ENCODE data around the gene ZNF804A. TPM values are rescaled to one million over a fixed set of nuclear protein-coding genes. Genes with fewer than 3 reads are reported as not detected.

ZNF804A gene
- total RNA-seq, 1 experiment from 2014 or later, result 3.4 TPM

GRCh38 chr2:184875212-184875611 is 276.9 kb downstream of the ZNF804A start:
- Histone ChIP-seq H3K36me3 (ENCODE audit: insufficient read depth, low read length, poor library complexity, severe bottlenecking) (no peaks in the 10 kb centered on the region), H3K27me3 (replicated peaks; ENCODE audit: insufficient read depth, low read depth, low read length, poor library complexity) (no peaks in the 10 kb centered on the region), H3K27ac (ENCODE audit: low read depth, low read length, poor library complexity, severe bottlenecking) (no peak overlapping the region), H3K9me3 (ENCODE audit: low read depth, low read length, poor library complexity, severe bottlenecking) (no peaks in the 10 kb centered on the region), H3K4me1 (ENCODE audit: insufficient read depth, low read length, poor library complexity, severe bottlenecking) (no peaks in the 10 kb centered on the region), H3K4me3 (ENCODE audit: low read depth, low read length, poor library complexity, severe bottlenecking) (no peak overlapping the region)
- no peak for TF ChIP-seq EZH2 (IDR thresholded peaks at IDR 0.05; ENCODE audit: borderline replicate concordance, low read depth, low read length, poor library complexity, severe bottlenecking)
- TF ChIP-seq CTCF (conservative IDR thresholded peaks at IDR 0.05; ENCODE audit: low read depth, low read length), result no peak
- CTCF ChIA-PET, result no interaction called here
- no peak for DNase-seq (ENCODE audit: low spot score)
- BruUV-seq (replicated peaks), result no TSS peak
- intact Hi-C loops (cut with micrococcal nuclease; ENCODE audit: unreplicated experiment), result no loop called here
- POLR2A ChIA-PET (ENCODE audit: low non-redundant PET), result no interaction called here

DNA sequence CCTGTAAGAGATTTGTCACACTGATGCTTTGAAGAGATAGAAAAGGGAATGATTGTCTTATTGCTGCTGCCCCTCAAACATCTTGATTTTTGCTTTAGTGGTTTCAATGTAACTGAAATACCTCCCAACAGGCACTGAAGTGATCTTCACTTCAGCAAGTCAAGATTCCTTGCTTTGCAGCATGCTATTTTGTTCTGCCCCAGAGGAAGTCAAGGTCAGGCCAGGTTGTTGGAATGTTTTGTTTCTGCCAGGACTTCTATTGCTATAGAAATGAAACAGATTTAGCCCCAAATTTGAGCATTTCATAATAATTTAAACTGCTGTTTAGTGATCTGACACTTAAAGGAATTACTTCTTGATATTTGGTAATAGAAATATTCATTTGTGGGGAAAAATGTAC is 277.6 kb downstream of the ZNF804A start:
- H3K9me3 ChIP-seq (ENCODE audit: low read depth, low read length, poor library complexity, severe bottlenecking), result no peaks in the 10 kb centered on the region
- POLR2A ChIA-PET (ENCODE audit: low non-redundant PET), result no interaction called here
- BruUV-seq (replicated peaks), result no TSS peak
- CTCF ChIA-PET, result no interaction called here
- H3K27me3 ChIP-seq (replicated peaks; ENCODE audit: insufficient read depth, low read depth, low read length, poor library complexity), result no peaks in the 10 kb centered on the region
- H3K4me1 ChIP-seq (ENCODE audit: insufficient read depth, low read length, poor library complexity, severe bottlenecking), result no peaks in the 10 kb centered on the region
- DNase-seq (ENCODE audit: low spot score), result no peak
- H3K36me3 ChIP-seq (ENCODE audit: insufficient read depth, low read length, poor library complexity, severe bottlenecking), result no peaks in the 10 kb centered on the region
- no peak overlapping the region for H3K4me3 ChIP-seq (ENCODE audit: low read depth, low read length, poor library complexity, severe bottlenecking)
- H3K27ac ChIP-seq (ENCODE audit: low read depth, low read length, poor library complexity, severe bottlenecking), result no peak overlapping the region
- no peak for TF ChIP-seq EZH2 (IDR thresholded peaks at IDR 0.05; ENCODE audit: borderline replicate concordance, low read depth, low read length, poor library complexity, severe bottlenecking)
- TF ChIP-seq CTCF (conservative IDR thresholded peaks at IDR 0.05; ENCODE audit: low read depth, low read length), result no peak
- intact Hi-C loops (cut with micrococcal nuclease; ENCODE audit: unreplicated experiment), result no loop called here

DNA sequence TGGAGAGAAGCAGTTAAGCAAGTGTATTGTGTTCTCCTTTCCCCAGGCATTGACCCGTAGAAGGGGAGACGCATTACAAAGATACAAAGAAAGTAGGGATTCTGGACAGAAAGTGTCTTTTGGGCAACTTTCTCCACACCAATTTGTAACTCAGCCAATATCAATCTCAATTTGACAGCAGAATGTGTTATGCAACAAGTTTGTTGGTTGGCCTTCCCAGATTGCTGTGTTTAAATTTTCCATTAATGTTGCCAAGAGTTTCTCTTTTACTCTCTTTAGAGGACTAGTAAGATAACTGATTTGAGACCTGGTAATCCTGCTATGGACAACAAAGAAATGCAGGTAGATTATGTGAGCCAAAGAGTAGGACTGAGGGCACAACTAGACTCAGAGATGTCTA is 279.6 kb downstream of the ZNF804A start:
- no peaks in the 10 kb centered on the region for H3K9me3 ChIP-seq (ENCODE audit: low read depth, low read length, poor library complexity, severe bottlenecking)
- no peak overlapping the region for H3K27ac ChIP-seq (ENCODE audit: low read depth, low read length, poor library complexity, severe bottlenecking)
- intact Hi-C loops (cut with micrococcal nuclease; ENCODE audit: unreplicated experiment), result no loop called here
- no peak overlapping the region for H3K4me3 ChIP-seq (ENCODE audit: low read depth, low read length, poor library complexity, severe bottlenecking)
- TF ChIP-seq CTCF (conservative IDR thresholded peaks at IDR 0.05; ENCODE audit: low read depth, low read length), result no peak
- TF ChIP-seq EZH2 (IDR thresholded peaks at IDR 0.05; ENCODE audit: borderline replicate concordance, low read depth, low read length, poor library complexity, severe bottlenecking), result no peak
- H3K27me3 ChIP-seq (replicated peaks; ENCODE audit: insufficient read depth, low read depth, low read length, poor library complexity), result no peaks in the 10 kb centered on the region
- no peak for DNase-seq (ENCODE audit: low spot score)
- ChIA-PET CTCF (no interaction called here), POLR2A (ENCODE audit: low non-redundant PET) (no interaction called here)
- no peaks in the 10 kb centered on the region for H3K36me3 ChIP-seq (ENCODE audit: insufficient read depth, low read length, poor library complexity, severe bottlenecking)
- no TSS peak for BruUV-seq (replicated peaks)
- H3K4me1 ChIP-seq (ENCODE audit: insufficient read depth, low read length, poor library complexity, severe bottlenecking), result no peaks in the 10 kb centered on the region
